COR-L47 (cell line): ENCODE data around the gene CCNB1IP1.
"Not testable (repeated sequence)": the region's sequence is repeated elsewhere in the genome, so short reads cannot be mapped to it uniquely, and the experiment has no call there.

Source experiments
- DNase-seq: peaks from one replicate; lab custom pipeline; 2025; lab: John Stamatoyannopoulos, UW

The CCNB1IP1 gene

DNA sequence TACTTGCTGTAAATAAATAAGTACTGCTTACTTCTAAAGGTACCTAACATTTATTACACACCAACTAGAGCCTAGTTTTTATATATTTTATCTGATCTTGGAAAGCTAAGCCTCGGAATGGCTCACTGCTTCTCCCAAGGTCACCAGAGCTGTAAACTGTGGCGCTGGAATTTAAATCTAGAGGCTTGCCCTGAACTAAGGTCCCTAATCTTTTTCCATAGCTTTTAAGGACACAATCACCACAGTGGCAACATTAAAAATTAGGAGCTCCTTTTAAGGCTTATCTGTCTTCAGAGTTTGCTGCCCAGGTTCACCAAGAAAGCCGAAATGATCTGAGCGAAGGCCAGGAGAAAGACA, 670 bp downstream of the CCNB1IP1 start:
- DNase-seq, result no peak

DNA sequence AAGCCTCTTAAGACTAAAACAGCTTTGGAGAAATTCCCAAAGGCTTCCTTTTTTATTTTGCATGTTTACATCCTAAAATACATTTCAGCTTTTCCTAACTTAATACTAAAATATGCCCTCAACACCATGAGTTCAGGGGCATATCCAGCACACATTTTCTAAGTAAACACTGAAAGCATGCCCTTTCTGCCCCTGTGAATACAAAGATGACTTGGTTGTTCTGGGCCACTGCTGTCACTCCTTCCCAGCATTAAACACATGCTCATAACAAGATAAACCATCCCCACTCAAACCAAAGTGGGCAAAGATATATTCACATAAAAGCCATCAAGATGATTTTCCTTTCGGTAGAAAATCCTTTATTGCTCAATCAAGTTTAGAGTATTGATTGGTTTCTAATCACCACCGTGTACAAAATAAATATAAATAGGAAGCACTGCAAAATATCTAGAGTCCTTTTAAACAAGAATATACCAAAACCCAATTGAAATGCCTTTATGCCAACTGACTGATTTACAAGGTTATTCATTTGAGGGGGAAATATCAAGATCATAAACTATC, 1.9 kb downstream of the CCNB1IP1 start:
- DNase-seq, result no peak

DNA sequence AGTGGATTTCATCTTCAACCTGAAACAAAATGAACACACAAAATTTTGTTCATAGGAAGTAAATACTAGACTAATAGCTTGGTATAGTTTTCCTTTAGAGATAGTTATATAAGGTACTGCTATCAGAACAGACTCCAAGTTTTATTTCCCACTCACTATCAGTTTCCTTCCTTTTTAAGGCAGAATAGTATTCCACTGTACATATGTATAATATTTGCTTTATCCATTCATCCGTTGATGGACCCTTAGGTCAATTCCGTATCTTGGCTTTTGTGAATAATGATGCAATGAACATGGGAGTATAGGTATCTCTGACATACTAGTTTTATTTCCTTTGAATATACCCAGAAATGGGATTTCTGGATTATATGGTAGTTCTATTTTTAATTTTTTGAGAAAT, 3.7 kb downstream of the CCNB1IP1 start:
- DNase-seq, result no peak

DNA sequence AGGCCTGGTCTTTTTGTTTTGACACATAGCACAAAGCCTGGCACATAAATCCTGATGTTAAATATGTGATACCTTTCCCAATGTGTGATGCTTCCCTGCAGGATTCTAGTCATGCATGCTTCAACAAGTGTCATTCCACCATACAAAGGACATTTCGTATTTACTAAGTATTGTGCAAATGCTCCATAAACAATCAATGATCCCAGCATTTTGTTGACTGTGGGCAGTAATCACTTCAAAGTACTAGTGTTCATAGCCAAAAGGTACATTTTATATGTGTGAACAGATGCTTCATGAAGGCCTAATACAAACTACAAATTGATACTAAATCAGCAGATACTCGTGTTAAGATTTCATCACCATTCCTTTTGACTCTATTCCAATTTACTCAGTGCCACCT, 4.4 kb downstream of the CCNB1IP1 start:
- no peak for DNase-seq

DNA sequence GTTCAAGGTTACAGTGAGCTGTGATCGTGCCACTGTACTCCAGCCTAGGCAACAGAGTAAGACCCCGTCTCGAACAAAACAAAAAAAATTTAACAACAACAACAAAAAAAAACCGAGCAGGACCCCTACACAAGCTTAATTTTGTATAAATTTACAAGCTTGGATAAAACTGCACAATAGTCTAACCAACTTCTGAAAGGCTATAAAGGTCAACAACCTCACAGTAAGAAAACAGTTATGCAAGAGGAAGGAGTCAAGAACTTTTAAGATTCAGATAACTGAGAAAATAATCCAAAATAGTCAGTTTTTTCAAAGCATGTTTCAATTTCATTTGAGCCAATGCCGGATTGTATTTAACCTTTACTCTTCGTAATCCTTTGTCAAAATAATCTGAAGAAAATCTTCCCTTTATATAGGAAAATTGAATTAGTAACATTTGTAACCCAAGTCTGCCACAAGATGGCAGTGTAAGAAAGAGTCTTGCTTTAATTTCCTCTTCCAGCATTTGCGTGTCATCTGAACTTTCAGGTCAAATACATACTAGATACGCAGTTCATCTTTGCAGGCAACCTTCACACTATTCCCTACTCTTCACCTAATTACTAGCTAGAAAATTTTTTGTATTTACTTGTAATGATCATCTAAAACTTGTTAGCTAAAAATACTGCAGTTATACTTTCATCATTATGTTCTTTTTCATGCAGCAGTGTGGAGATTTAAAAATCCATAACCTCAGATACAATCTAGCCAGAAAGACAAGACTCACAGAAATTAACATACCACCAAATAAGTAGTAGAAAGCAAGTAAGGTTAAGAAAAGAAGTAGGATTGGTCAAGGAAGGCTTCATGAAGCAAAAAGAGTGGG, 5.8 kb downstream of the CCNB1IP1 start:
- peak; percentile 49 for DNase-seq

DNA sequence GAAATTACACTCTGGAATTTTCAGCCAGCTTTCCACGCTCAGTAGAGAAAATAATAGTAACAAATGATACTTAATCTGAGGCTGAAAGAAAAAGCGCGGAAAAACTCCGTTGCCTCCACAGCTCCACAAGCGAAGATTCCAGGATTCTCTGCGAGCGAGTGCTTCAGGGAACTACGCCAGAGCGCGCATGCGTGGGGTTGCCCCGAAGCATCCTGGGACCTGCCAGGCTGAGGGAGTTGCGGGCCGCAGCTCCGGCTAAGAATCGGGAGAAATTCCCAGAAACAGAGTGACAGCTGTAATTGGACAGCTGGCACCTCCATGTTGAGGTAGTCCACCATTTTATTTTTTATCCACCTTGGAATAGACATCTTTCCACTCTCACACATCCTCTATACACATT, 15.4 kb downstream of the CCNB1IP1 start:
- no peak for DNase-seq

DNA sequence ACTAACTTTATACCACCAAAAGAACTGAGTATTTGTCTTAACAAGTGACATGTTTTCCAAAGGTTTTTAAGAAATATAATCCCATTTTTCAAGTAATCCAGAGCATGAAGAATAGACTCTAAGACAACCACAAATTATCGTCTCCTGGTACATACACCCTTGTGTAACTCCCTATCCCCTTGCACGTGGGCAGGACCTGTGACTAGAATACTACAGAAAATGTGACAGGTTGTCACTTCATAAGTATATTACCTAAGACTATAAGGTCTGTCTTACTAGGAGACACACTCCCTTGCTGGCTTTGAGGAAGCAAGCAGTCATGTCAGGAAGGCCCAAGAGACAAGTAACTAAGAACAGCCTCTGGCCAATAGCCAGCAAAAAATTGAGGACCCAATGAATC, 19.1 kb downstream of the CCNB1IP1 start:
- DNase-seq, result no peak

DNA sequence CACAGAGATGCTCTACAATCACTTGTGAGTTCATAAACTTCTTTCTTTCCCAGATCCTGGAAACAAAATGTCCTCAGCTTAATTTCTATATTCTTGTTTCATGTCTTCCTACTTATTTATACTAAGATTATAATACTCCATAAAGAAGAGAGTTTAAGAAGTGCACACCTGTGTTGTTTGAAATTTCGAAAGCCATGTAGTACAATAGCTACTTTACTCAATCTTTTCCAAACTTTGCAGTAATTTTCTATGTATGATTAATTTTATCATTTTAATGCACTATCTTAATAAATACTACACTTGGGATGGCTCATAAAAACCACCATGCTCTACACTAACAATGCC, 27.0 kb downstream of the CCNB1IP1 start:
- DNase-seq, result no peak

DNA sequence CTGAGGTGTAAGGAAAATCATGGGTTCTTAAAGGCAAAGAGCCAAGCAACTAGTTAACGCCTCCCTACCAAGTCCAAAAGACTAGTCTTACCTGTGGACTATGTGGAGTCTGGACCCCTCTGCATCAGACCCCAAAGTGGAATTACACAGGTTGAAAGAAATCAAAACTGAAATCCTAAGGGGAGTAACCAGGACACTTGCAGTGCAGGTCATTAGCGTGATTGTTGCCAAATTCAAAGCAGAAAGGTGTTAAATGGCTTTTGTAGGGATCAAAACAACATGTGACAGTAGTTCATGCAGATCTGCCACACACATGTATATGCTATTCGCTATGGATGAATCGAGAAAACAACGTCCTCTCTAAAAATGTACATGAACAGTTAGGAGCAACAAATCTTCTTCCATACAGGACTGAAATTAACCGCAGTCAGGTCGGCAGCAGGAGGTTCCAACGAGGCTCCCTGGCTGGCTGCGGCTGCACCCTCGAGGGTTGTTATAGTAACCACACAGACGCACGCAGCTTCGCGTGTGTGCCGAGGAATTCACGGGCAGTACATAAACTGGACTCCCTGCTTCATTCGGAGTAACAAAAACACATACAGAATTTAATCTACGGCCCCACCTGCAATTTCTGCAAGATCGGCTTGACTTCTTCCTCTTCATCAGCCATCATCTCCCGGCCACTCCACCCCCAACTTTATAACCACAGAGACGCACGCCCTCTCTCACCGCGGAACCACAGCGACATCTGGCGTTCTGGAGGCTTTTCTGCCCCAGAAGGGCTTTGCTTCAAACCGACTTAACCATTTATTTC, 27.6 kb downstream of the CCNB1IP1 start, which contains the start of gene TTC5:
Gene TTC5 (minus strand): TSS at position 687 of the 814 bp plus-strand sequence. CDS start 14 bp downstream, at position 673.
- peak; percentile 71 for DNase-seq

DNA sequence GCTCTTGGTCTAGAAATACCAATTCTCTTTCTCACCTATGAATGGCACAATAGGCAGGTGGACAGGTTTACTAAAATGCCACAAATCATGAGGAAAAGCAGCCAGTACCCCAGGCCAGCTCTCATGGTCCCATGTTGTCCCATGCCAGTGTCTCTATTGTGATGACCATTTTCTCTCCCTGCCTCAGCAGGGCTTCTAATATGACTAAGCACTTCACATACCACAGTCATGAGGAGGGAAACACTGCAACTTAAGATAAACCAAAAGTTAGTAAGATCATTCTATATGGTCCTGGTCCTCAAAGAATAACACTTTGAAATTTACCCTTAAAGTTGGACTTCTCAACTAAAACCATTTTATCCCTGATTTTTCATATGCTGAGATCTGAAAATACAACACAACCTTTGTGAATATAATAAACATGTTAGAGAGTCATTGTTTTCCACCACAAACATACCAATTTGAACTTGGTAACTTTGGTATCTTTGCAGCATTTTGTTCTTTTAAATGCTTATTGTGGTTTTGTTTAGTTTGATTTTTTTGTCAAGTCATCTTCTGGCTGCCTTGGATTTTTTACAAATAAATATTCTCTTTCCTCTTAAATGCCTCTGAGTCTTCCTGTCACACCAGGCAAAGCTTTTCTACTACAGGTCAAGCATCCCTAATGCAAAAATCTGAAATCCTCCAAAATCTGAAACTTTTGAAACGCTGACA, 30.9 kb downstream of the CCNB1IP1 start:
- no peak for DNase-seq

DNA sequence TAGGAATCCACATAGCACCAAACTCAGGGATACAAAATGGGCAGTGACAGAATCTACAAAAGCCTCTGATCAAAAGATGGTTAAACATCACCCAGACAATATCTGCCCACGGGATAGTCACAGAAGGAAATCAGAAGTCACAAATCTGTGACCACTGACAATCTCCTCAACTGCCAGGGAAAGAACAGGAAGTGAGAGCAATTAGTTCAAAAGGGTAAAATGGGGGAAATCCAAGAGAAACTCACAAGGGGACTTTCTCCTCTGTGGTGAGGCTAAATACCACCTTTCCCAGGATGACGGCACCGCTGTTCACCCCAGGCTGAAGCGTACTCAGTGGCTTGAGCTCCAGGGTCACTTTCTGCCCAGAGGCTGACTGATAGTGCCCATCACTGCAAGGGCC, 38.0 kb downstream of the CCNB1IP1 start:
- no peak for DNase-seq

DNA sequence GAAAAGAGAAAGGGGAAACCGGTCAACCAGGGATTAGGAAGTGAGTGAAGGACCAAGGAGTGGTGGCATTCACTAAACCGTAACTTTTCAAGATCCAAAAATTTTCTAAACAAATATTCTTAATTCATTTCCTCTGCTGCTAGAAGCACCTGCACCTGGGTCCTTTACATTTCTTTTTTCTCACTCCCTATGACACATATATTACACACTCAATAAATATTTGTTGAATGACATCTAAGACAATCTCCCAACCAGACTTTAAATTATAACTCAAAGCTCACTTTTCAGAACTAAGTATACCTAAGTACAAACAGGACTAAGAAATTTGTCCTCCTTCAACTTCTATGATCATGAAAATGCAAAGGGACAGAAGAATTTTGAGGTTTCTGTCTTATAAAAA, 38.4 kb downstream of the CCNB1IP1 start:
- DNase-seq, result no peak

DNA sequence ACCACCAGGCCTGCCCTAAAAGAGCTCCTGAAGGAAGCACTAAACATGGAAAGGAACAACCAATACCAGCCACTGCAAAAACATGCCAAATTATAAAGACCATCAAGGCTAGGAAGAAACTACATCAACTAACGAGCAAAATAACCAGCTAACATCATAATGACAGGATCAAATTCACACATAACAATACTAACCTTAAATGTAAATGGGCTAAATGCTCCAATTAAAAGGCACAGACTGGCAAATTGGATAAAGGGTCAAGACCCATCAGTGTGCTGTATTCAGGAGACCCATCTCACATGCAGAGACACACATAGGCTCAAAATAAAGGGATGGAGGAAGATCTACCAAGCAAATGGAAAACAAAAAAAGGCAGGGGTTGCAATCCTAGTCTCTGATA, 51.1 kb downstream of the CCNB1IP1 start:
- not testable (repeated sequence) for DNase-seq

DNA sequence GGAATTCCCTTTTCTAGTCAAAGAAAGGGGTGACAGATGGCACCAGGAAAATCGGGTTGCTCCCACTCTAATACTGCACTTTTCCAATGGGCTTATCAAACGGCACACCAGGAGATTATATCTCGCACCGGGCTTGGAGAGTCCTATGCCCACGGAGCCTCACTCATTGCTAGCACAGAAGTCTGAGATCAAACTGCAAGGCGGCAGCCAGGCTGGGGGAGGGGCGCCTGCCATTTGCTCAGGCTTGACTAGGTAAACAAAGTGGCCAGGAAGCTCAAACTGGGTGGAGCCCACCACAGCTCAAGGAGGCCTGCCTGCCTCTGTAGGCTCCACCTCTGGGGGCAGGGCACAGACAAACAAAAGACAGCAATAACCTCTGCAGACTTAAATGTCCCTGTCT, 52.8 kb downstream of the CCNB1IP1 start:
- DNase-seq, result not testable (repeated sequence)

DNA sequence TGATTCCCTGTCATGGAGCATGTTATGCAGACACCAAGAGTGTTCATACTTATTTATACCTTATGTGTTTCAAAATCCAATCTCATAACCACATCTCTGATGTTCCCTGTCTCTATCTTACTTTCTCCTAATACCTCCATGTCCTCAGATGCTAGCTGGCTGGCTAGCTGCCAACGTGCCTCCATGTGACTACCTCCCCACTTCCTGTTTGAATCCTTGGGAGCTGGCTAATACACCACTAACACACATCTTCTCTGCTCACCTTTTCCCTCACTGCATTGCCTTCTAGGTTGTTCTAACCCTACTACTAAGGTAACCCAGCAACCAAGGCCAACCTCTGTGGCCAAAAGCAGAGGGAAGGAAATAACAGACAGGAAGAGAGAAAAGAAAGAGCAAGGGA, 54.7 kb downstream of the CCNB1IP1 start:
- peak; percentile 7 for DNase-seq

DNA sequence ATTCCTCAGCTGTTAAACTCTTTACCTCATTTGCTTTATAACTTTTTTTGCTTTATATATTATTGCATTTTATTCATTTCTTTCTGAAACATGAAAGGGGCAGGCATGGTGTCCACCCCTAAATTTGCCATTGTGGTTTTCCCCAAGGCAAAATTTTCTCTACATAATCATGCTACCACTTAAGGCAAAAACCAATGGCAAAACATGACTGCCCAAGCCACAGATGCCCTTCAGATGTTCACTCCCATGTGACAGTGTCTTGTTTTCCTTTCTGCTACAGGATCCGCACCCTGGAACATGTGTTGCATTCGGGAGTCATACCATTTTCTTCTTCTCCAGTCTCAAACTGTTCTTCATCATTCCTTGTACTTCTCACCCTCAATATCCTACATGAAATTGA, 55.7 kb downstream of the CCNB1IP1 start:
- DNase-seq, result no peak

DNA sequence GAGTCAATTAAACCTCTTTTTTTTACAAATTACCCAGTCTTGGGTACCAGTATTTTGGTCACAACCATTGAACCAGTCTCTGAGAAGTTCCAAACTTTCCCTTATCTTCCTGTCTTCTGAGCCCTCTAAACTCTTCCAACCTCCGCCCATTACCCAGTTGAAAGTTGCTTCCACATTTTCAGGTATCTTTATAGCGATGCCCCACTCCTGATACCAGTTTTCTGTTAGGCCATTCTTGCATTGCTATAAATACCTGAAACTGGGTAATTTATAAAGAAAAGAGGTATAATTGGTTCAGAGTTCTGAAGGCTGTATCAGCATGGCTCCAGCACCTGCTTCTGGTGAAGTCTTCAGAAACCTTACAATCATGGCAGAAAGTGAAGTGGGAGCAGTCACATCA, 59.0 kb downstream of the CCNB1IP1 start:
- no peak for DNase-seq

DNA sequence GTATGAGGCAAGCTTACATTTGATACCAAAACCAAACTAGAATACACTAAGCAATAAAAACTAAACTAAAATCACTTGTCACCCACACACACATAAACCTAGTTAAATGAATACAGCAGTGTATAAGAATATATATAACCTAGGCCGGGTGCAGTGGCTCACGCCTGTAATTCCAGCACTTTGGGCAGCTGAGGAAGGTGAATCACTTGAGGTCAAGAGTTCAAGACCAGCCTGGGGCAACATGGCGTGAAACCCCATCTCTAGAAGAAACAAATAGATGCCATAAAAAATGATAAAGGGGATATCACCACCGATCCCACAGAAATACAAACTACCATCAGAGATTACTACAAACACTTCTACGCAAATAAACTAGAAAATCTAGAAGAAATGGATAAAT, 68.7 kb downstream of the CCNB1IP1 start:
- DNase-seq, result not testable (repeated sequence)

DNA sequence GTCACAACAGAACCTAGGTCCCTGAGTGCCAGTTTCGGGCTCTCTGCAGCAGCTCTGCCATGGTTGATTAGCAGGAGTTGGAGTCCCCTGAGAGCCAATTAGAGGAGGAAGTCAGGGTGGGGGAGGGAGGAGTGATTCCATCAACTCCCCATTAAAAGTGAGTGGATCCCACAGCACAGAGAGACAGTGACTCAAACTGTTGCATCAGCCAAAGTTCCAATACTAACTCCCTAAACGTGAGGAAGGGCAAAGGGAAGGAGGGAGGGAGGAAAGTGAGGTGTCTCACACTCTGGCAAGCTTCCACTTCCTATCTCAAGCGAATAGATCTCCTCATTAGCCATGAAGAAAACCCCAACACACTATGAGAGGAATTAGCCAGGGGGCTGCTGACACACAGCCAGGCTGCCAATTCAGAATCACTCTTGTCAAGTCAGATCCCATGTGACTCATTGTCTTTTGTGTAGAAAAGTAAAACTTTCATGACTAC, 70.4 kb downstream of the CCNB1IP1 start:
- no peak for DNase-seq
